ENCODE results near the gene GRB2.

The GRB2 gene

GRCh38 chr17:75414488-75414887 is 9.0 kb upstream of the GRB2 start:
- no peak for DNase-seq (ENCODE audit: low spot score)

GRCh38 chr17:75412455-75413317 is 7.2 kb upstream of the GRB2 start:
- DNase-seq (ENCODE audit: low spot score): peak; percentile 57

- DNase-seq (ENCODE audit: low spot score): no peak
These were observed 6.0 kb upstream of the GRB2 start for GRCh38 chr17:75411328-75412067.

GRCh38 chr17:75410141-75410540 is 4.7 kb upstream of the GRB2 start:
- DNase-seq (ENCODE audit: low spot score): no peak

- no peak for DNase-seq (ENCODE audit: low spot score)
These were observed 2.3 kb upstream of the GRB2 start for GRCh38 chr17:75407655-75408352.

GRCh38 chr17:75406222-75406615 is 741 bp upstream of the GRB2 start:
- no peak for DNase-seq (ENCODE audit: low spot score)

- no peak for DNase-seq (ENCODE audit: low spot score)
These were observed 630 bp downstream of the GRB2 start for GRCh38 chr17:75404731-75405364.

- DNase-seq (ENCODE audit: low spot score): peak; percentile 79
These were observed 1.2 kb downstream of the GRB2 start for GRCh38 chr17:75404223-75404730.

GRCh38 chr17:75403131-75403530 is 2.3 kb downstream of the GRB2 start:
- no peak for DNase-seq (ENCODE audit: low spot score)

GRCh38 chr17:75402026-75402425 is 3.5 kb downstream of the GRB2 start:
- DNase-seq (ENCODE audit: low spot score): no peak

- no peak for DNase-seq (ENCODE audit: low spot score)
These were observed 5.0 kb downstream of the GRB2 start for GRCh38 chr17:75400326-75400939.

- DNase-seq (ENCODE audit: low spot score): no peak
These were observed 7.2 kb downstream of the GRB2 start for GRCh38 chr17:75398279-75398678.

GRCh38 chr17:75397217-75397616 is 8.3 kb downstream of the GRB2 start:
- no peak for DNase-seq (ENCODE audit: low spot score)

GRCh38 chr17:75396796-75397195 is 8.7 kb downstream of the GRB2 start:
- no peak for DNase-seq (ENCODE audit: low spot score)

GRCh38 chr17:75396025-75396424 is 9.5 kb downstream of the GRB2 start:
- no peak for DNase-seq (ENCODE audit: low spot score)

- DNase-seq (ENCODE audit: low spot score): no peak
These were observed 11.1 kb downstream of the GRB2 start for GRCh38 chr17:75394332-75394918.

- DNase-seq (ENCODE audit: low spot score): peak; percentile 95
These were observed 11.8 kb downstream of the GRB2 start for GRCh38 chr17:75393523-75394331.

GRCh38 chr17:75392559-75392958 is 12.9 kb downstream of the GRB2 start:
- no peak for DNase-seq (ENCODE audit: low spot score)

GRCh38 chr17:75390982-75391381 is 14.5 kb downstream of the GRB2 start:
- DNase-seq (ENCODE audit: low spot score): no peak

- no peak for DNase-seq (ENCODE audit: low spot score)
These were observed 16.9 kb downstream of the GRB2 start for GRCh38 chr17:75388476-75389030.

All from kidney capillary endothelial cell (primary cell).